Dermis blood vessel endothelial cell (primary cell): ENCODE results near the gene TRABD2B. TPM values are rescaled to one million over a fixed set of nuclear protein-coding genes. Genes with fewer than 3 reads are reported as not detected.

ENCODE experiments used
- DNase-seq: peaks from one replicate; pipeline ENCODE4 v3.0.0; 2010
- total RNA-seq: library from RNA; depleted of rRNA; stranded (reverse); fragments of >200 nt; gene quantifications from 2 replicates; pipeline ENCODE4 v1.2.3, GENCODE V29; 2014

TRABD2B gene
- total RNA-seq, 1 donor from 2014 or later, result not detected

DNA sequence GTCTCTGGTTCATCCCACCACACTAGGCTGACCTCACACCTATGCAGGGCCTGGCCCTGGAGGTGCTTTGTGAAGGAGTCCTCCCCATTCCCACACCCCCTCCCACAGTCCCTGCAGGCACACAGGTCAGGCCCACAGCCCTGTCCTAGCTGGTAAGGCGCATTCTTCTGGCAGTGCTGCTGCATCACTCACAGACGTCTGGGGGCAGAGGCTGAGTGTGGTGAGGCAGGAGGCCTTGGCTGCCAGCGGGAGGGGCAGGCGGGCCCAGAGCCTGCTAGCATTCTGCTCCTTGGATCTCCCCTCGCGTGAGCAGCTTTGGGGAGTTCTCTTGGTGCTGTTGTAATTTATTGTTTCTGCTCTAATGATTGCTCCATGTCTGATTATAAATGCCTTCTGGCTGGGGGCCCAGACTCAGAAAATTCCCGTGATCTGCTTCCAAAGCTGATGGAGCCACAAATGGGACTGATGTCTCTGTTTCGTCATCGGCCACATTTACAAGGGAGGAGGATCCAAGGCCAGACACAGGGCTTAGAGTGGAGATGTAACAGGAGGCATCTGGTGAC lies 62.9 kb downstream of the TRABD2B start:
- no peak for DNase-seq

- no peak for DNase-seq
Observed at GRCh38 chr1:47932743-47933142, 64.4 kb downstream of the TRABD2B start.

- DNase-seq, result peak; percentile 63
Observed at GRCh38 chr1:47931395-47931794, 65.8 kb downstream of the TRABD2B start.

DNA sequence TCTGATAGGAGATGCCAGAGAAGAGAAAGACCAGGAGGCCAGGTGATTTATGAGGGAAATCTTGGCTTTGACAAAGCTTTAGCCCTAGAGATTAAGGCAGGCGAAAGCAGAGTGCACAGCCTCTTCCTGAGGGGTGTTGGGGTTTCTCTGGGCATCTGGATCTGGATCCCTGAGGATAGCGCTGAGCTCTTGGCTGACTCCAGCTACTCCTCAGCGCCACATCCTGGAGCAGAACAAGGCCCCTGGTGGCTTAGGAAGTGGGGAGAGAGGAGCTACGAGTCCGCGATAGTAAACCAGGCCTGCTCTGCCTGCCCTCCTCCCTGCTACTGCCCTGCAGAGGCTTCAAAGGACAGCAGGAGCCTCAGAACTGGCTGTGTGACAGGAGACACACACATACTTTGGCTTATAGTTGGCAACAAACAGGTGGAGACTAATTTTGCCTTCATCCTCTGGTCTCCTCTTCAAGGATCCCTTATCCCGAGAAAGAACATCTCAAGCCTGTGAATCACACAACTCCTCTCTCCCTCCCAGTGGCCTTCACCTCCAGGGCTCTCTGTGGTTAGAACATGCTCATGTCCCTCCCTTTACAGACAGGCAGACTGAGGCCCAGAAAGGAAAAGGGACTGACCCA lies 66.9 kb downstream of the TRABD2B start:
- DNase-seq, result no peak

- no peak for DNase-seq
Observed at GRCh38 chr1:47927165-47927564, 70.0 kb downstream of the TRABD2B start.

- DNase-seq, result no peak
Observed at GRCh38 chr1:47926461-47926999, 70.7 kb downstream of the TRABD2B start.

DNA sequence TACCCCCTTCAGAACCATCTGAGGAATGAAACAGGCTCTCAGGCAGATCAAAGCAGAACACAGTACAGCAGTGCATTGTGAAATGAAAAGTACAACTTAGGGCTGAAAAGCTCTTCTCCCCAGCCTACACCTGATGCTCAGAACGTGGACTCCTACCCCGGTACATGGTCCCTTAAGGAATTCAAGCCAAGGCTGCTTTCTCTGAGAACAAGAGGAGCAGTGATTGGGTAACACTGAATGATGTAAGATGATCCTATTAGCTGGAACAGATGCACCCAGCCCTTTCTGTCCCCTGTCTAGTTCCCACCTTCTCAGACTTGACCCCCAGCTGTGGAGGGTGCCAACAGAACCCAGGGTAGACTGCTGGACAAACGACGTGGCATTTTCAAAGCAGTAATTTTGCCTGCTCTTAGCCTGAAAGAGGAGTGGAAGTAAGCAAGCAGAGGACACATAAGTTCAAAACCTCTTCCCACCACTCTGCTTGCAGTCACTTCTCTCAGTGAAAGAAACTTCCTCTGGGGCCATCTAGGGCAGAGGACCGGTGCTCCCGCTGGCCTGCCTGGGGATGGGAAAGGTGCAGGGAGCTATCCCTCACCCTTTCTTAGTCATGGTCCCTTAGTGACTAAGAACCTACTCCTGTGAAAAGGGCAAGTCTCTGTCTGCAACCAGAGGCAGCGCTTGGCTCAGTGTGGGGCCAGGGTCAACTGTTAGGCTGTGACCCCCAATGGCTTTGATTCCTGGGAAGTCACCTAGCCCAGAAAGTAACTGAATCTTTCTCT lies 72.7 kb downstream of the TRABD2B start:
- no peak for DNase-seq

- DNase-seq, result no peak
Observed at GRCh38 chr1:47921935-47922415, 75.2 kb downstream of the TRABD2B start.

DNA sequence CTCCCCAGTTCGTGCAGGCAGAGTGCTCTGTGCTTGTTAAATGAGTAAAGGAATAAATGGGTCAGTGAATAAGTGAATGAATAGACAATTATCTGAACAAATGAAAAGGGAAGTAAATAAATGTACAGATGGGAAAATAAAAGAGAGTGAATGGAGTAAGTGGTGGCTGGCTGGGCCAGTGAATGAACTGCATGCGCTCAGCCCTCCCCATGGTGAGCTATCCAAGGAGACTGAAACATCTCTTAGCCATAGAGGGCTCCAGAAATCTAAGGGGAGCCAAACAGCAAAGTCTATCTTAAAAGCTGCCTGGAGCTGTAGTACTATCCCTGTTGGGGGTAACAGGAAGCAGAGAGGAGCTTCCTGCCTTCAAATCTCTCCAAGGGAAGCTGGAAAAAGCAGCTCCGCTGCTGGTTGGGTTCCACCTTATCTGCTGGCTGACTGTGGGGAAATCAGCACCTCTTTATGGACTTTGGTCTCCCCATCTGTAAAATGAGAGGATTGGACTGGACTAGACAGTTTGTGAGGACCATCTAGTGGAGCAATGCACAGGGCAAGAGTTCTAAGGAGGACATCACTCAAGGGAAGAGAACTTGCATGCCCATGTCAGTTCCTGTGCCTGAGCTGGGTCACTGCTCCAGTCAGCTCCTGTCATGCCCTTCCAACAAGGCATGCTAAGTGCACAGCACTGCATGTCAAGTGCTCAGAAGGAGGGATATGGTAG lies 77.9 kb downstream of the TRABD2B start:
- no peak for DNase-seq

DNA sequence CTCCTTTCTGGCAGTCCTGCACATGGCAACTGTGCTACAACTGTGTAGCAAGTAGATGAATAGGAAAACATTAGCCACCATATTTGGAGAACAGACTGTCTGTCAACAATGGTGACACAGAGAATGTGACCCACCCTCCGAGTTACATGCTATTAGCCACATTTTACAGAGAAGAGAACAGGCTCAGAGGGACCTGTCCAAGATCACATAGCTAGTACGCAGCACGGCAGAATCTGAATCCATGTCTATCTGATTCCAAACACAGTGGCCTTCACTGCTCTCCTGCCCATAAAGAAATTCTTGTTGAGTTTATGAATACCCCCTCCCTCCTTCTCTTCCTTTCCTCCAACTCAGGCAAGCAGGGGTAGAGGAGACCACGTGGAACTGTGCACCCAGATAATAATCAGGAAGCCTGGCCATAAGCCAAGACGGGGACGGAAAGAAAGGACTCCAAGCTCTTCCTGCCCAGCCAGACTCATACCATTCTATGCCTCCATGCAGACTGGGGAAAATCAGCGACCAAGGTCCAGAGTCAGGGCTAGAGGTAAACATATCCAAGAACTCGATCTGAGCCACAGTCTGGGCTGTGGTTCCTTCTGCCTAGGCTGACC lies 78.8 kb downstream of the TRABD2B start:
- DNase-seq, result peak; percentile 17

DNA sequence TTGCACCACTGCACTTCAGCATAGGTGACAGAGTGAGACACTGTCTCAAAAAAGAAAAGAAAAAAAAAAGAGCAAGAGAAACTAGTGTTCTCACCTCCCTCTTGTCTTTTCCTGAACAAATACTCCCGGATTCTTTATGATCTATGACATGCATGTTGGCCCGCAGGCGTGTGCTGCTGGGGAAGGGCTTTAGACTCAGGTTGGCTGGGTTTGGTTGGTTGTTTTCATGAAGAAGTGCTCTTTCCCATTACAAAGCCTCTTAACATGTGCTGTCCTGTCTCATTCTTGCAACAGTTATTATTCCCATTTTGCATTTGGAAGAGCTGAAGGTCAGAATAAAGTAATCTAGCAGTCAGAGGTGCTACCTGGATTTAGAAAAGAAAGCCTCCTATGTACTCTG lies 79.5 kb downstream of the TRABD2B start:
- DNase-seq, result no peak

DNA sequence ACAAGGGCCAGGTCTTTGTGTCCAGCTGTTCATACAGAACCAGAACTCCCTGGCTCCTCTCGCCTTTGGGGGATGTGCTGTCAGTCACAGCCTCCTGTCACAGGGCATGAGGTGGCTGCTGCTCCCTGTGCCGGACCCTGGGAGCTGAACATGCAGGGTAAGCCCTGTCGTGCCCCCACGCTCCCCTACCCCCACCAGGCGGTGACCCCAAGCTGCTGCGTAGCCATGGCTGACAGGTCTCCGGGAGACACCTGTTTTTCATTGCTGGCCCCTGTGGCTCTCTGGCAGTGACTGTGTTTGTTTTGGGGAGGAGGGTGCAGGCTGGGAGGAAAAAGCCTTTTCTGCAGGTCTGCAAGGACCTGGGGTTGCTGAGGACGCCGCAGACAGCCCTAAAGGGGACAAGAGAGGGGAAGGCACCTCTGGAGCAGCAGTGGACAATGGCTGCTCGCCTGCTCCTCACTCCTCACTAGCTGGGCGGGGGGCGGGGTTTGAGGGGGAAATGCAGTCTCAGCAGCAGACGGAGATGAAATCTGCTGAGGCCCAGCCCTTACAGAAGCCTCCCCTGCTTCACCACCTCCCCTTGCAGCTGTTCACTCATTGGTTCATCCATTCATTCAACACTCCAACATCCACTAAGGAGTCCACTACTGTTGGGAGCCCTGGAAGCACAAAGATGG lies 81.4 kb downstream of the TRABD2B start:
- no peak for DNase-seq

DNA sequence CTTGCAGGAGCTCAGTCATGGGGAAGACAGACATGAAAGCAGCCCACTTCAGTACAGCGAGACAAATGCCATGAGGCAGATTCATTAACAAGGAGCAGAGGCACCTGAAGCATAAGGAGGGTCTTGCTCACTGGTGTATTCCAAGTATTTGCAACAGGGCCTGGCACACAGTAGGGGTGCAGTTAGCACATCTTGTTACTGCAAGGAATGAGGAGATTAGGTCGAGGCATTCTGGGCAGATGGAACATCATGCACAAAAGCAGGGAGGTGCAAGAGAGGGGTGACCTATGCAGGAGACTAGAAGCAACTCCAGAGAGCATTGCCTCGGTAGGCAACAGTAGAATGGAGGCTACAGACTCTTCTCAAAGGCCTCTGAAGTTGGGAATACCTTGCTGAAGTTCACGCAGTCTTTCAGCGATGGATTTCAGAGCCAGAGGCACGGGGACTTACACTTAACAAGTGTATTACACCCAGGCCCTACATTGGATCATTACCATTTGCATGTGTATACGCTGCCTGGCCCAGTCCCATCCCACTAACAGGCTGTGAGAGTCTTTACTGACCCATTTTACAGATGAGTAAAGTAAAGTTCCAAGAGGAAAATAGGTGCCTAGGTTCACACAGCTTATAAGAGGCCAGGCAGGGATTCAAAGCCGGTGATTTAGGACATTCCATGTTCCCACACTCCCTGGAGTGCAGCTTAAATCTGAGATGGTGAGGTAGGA lies 82.1 kb downstream of the TRABD2B start:
- DNase-seq, result no peak

DNA sequence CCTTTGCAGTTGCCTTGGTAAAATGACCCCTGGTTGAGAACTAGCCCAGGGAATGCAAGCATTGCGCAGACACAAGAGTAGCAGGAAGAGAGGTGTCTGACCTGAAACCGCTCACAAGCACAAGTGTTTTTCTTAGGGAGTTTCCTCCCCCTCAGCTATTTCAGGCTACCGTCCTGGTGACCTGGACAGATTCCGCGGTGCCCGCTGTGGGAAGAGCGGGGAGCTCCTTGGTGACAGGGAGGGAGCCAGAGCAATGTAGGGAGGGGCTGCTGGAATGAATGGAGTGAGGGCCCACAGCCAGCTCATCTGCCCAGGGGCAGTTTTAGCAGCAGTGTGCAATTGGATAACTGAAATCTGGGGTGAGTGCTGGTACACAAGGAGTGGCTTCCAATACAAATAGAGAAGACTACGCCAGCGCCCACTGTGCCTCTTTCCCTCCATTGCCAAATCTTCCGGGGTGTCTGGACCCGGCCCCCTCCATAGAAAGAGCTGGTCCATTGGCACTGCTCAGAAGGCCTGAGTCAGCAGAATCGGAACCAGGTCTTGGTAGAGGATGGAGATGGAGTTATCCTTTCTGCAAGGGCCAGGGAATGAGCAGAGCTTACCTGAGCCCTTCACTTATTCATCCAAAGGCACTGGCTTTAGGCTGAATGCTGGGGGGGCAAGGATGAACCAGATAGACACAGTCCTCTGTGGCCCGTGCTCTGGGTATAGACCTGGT lies 82.8 kb downstream of the TRABD2B start:
- DNase-seq, result no peak

- DNase-seq, result no peak
Observed at GRCh38 chr1:47913225-47913823, 83.9 kb downstream of the TRABD2B start.

- no peak for DNase-seq
Observed at GRCh38 chr1:47912756-47913155, 84.4 kb downstream of the TRABD2B start.

- DNase-seq, result no peak
Observed at GRCh38 chr1:47911892-47912291, 85.3 kb downstream of the TRABD2B start.

DNA sequence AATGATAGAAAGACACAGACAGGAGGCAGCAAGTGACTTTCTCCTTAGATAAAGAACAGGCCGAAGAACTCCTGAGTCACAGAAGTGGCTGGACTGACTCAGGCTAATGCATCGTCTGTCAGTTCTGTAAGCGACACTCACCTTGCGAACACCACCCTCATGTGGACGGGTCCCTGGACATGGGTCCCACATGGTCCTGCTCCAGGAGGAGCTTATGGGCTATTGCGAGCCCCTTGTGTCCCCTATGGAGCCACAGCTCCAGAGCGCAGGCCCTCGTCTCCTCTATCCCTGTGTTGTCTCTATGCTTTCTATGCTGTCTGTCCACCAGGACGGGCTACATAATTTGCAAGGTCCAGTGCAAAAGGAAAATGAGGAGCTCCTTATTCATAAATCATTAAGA lies 85.8 kb downstream of the TRABD2B start:
- no peak for DNase-seq

GRCh38 chr1:47908258-47908657 lies 88.9 kb downstream of the TRABD2B start:
- DNase-seq, result no peak

GRCh38 chr1:47907177-47907528 lies 90.0 kb downstream of the TRABD2B start:
- DNase-seq, result no peak
